NCI-H1105 treated with DMSO at 0.1 percent for 48 hours (cell line): Measurements from ENCODE around the gene SPRTN.

Source experiments
- DNase-seq: peaks from one replicate; lab custom pipeline; 2025; lab: John Stamatoyannopoulos, UW

The SPRTN gene

GRCh38 chr1:231376875-231377549, 38.9 kb downstream of the SPRTN start:
- no peak for DNase-seq

GRCh38 chr1:231381729-231382128, 43.6 kb downstream of the SPRTN start:
- no peak for DNase-seq

GRCh38 chr1:231382426-231382825, 44.3 kb downstream of the SPRTN start:
- DNase-seq = no peak

- DNase-seq = no peak
Measured at GRCh38 chr1:231383159-231383860, 45.2 kb downstream of the SPRTN start.

- no peak for DNase-seq
Measured at GRCh38 chr1:231384696-231385415, 46.8 kb downstream of the SPRTN start.

- DNase-seq = no peak
Measured at GRCh38 chr1:231385416-231385748, 47.3 kb downstream of the SPRTN start.

GRCh38 chr1:231386466-231386865, 48.4 kb downstream of the SPRTN start:
- DNase-seq = no peak

GRCh38 chr1:231387770-231388669, 49.9 kb downstream of the SPRTN start:
- DNase-seq = no peak

GRCh38 chr1:231390071-231390470, 52.0 kb downstream of the SPRTN start:
- DNase-seq = no peak

GRCh38 chr1:231392389-231393131, 54.5 kb downstream of the SPRTN start:
- DNase-seq = no peak

GRCh38 chr1:231393668-231394067, 55.6 kb downstream of the SPRTN start:
- DNase-seq = no peak

GRCh38 chr1:231395076-231395997, 57.2 kb downstream of the SPRTN start:
- no peak for DNase-seq

GRCh38 chr1:231395998-231396390, 57.9 kb downstream of the SPRTN start:
- DNase-seq = no peak

GRCh38 chr1:231396643-231397042, 58.5 kb downstream of the SPRTN start:
- DNase-seq = no peak

- DNase-seq = no peak
Measured at GRCh38 chr1:231397886-231398671, 60.0 kb downstream of the SPRTN start.

GRCh38 chr1:231401478-231401877, 63.4 kb downstream of the SPRTN start:
- no peak for DNase-seq

GRCh38 chr1:231404318-231404717, 66.2 kb downstream of the SPRTN start:
- DNase-seq = no peak
